ENCODE results near the gene NIBAN1.
A peak's percentile ranks its signal among the peaks of the same experiment; 100 is the strongest.
"Not testable (repeated sequence)": the region's sequence is repeated elsewhere in the genome, so short reads cannot be mapped to it uniquely, and the experiment has no call there.

NIBAN1 gene

GRCh38 chr1:184974056-184974836 is at the start of gene NIBAN1:
Gene NIBAN1, minus strand, starts transcription at chr1:184974508. Its CDS starts 152 bp downstream, at chr1:184974356.
- peak; percentile 22 to 47 (median 23) for DNase-seq (ENCODE audit: low read depth in 3 of 3, low spot score in 1 of 3)

DNA sequence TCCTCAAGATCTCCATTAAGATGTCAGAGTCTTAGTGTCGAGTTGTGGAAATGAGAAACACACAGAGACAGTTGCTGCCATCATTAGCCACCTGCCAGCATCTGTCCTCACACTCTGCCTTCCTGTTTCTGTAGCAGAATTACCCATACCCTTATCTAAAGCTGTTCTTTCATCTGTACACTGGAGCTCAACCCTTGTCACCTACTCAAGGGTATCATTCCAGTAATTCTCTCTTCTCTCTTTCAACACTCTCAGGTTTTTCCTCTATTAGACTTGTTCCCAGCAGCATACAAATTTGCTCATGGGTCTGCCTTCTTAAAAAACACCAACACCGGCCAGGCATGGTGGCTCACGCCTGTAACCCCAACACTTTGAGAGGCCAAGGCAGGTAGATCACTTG is 43.7 kb upstream of the NIBAN1 start:
- DNase-seq (ENCODE audit: low read depth in 3 of 3, low spot score in 1 of 3): no peak

DNA sequence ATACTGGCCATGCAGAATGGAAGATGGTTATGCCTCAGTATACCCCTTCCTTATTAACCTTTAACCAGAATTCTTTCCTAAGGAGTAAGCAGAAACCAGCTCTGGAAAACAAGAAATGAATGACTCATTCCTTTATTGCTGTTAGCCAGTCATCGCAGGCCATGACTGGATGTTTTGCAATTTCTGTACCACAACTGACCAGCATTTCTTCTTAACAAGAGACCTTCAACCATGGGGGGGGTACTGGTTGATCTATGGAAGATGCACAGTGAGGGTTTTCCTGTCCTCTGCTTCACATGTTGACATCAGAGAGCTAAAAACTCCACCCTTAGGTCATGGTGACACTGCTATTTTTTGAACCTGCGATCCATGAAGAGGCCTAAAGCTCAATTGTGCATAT is 43.0 kb upstream of the NIBAN1 start:
- DNase-seq (ENCODE audit: low read depth in 3 of 3, low spot score in 1 of 3): no peak

GRCh38 chr1:185016880-185017279 is 42.6 kb upstream of the NIBAN1 start:
- no peak for DNase-seq (ENCODE audit: low read depth in 3 of 3, low spot score in 1 of 3)

DNA sequence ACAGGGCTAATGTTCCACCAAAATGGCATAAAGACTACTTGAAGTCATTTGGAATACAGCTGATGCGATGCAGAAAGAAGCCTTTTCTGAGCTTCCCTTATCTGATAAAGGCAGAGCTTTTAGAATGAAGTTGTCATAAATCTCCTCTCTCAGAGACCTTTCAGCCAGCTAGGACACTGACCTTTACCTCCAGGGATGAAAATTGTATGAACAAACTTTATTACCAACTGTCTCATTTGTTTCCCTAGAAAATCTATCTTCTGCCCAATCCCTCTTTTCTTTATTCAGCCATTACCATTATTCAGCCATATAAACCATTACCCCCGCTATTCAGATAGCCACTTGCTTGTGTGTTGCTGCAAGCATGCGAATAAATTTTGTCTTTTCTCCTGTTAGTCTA is 41.3 kb upstream of the NIBAN1 start:
- no peak for DNase-seq (ENCODE audit: low read depth in 3 of 3, low spot score in 1 of 3)

DNA sequence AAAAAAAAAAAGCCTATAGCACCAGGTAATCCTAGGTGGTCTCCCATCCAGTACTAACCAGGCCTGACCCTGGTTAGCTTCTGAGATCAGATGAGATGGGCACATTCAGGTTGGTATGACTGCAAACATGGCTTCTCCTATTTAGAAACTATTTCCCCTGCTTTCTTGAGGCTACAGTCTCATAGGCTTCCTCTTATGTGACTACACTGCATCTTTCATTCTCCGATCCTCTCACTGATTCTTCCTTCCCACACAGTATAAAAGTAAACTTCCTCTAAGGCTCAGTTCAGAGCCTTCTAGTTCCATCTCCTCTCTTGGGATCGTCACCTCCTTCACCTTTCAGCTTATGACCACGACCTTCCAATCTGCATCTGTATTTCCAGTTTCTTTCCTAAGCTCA is 40.6 kb upstream of the NIBAN1 start:
- no peak for DNase-seq (ENCODE audit: low read depth in 3 of 3, low spot score in 1 of 3)

- no peak for DNase-seq (ENCODE audit: low read depth in 3 of 3, low spot score in 1 of 3)
Measured at GRCh38 chr1:185010361-185010760, 36.1 kb upstream of the NIBAN1 start.

DNA sequence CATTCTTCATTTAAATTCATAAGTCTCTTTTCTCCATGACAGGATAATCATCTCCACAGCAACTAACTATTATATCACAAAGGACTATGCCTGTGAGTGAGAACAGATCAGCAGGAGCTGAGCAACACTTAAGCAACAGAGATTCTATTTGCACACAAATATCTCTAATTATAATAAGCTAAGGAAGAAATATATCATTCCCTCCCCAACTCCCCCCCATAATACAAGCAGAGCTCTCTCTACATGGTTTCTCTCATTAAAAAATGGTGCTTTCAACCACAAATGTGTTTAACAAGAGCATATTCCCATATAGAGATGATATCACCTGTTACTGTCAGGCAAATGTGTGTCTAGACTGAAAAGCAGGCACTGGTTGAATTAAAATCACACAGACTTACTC is 34.5 kb upstream of the NIBAN1 start:
- no peak for DNase-seq (ENCODE audit: low read depth in 3 of 3, low spot score in 1 of 3)

GRCh38 chr1:185001312-185001880 is 27.1 kb upstream of the NIBAN1 start:
- DNase-seq (ENCODE audit: low read depth in 3 of 3, low spot score in 1 of 3): not testable (repeated sequence)

- DNase-seq (ENCODE audit: low read depth in 3 of 3, low spot score in 1 of 3): not testable (repeated sequence)
Measured at GRCh38 chr1:184999974-185000373, 25.7 kb upstream of the NIBAN1 start.

DNA sequence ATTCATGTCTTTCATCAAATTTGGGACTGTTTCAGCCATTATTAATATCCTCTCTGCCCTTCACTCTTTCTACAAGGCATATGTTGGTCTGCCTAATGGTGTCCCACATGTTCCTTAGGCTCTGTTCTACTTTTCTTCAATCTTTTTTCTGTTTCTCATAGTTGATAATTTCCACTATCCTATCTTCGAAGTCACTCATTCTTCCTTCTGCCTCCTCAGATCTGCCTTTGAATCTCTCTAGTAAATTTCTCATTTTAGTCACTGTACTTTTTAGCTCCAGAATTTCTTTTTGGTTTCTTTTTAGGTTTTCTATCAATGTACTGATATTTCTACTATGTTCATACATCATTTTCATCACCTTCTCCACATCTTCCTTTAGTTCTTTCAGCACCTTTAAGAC is 20.0 kb upstream of the NIBAN1 start:
- no peak for DNase-seq (ENCODE audit: low read depth in 3 of 3, low spot score in 1 of 3)

DNA sequence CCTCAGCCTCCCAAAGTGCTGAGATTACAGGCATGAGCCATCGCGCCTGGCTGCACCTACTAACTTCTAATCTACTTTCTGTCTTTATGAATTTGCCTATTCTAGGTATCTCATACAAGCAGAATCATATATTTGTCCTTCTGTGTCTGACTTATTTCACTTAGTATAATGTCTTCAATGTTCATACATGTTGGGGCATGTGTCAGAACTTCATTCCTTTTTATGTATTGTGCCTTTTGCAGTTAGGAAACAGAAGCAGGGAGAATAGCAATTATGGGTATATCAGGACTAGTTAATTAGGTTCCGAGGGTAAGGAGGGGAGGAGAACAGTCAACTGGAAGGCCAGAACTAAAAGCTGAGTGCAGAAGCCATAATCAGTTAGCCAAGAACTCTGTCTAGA is 18.0 kb upstream of the NIBAN1 start:
- no peak for DNase-seq (ENCODE audit: low read depth in 3 of 3, low spot score in 1 of 3)

DNA sequence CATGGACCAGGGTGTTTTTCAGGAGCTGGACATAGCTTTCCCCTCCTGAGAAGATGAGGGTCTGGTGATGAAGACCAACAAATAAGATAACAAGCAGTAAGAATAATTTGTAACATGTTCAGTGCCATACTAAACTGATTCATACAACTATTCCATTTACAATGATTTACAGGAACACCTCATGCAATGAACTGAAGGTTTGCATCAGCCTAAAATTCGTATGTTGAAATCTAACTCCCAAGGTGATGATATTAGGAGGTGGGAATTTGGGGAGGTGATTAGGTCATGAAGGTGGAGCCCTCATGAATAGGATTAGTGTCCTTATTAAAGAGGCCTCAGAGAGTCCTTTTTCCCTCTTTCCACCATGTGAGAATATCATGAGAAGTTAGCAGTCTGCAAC is 15.9 kb upstream of the NIBAN1 start:
- DNase-seq (ENCODE audit: low read depth in 3 of 3, low spot score in 1 of 3): no peak

DNA sequence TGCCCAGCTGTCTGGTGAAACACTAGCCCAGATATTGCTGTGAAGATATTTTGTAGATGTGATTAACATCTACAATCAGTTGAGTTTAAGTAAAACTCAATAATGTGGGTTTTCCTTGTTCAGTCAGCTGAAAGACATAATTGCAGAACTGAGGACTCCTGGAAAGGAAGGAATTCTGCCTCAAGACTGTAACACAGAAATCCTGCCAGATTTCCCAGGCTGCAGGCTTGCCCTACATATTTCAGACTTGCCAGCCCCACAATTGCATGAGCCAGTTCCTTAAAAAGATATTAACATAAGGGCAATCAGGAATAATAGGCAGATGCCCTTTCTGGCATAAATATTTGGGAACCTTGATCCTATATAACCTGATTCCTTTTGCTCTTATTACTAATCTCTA is 14.2 kb upstream of the NIBAN1 start:
- no peak for DNase-seq (ENCODE audit: low read depth in 3 of 3, low spot score in 1 of 3)

DNA sequence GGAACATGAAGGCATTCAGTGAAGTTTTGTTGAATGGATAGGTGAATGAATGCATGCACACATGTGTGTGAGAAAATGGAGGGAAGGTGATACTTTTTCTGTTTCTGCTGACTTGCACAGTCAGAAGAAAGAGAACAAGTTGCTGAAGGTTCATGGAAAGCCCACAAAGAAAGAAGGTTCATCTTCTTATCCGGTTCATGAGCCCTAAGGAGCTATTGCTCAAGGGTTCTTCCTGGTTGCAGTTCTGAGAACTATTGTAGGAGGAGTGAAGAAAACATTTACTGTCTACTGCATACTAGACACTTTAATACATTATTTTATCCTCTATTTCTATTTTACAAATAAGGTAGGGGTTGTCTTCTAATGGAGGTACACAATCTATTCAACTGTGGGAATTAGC is 13.4 kb upstream of the NIBAN1 start:
- no peak for DNase-seq (ENCODE audit: low read depth in 3 of 3, low spot score in 1 of 3)

DNA sequence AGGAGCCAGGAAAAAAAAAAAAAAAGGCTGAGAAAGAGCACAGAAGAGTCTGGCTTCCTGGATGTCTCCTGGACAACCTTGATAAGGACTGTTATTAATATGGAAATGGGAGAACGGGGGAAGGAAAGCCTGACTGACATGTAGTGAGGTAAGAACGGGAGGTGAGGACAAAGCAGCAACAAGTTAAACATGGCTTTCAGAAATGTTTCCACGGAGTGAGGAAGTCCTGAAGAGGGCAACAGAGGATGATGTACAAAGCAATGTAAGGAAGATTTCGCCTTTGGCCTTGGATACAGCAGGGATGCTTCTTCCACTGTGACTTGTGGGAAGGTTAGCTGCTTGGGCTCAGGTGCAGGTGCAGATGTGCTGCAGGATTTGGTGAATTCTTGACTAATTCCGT is 11.9 kb upstream of the NIBAN1 start:
- DNase-seq (ENCODE audit: low read depth in 3 of 3, low spot score in 1 of 3): no peak

GRCh38 chr1:184982002-184982954 is 8.0 kb upstream of the NIBAN1 start:
- peak; percentile 37 to 63 (median 47) for DNase-seq (ENCODE audit: low read depth in 3 of 3, low spot score in 1 of 3)

- no peak for DNase-seq (ENCODE audit: low read depth in 3 of 3, low spot score in 1 of 3)
Measured at GRCh38 chr1:184980726-184981125, 6.4 kb upstream of the NIBAN1 start.

- DNase-seq (ENCODE audit: low read depth in 3 of 3, low spot score in 1 of 3): no peak
Measured at GRCh38 chr1:184975208-184975870, 1.0 kb upstream of the NIBAN1 start.

DNA sequence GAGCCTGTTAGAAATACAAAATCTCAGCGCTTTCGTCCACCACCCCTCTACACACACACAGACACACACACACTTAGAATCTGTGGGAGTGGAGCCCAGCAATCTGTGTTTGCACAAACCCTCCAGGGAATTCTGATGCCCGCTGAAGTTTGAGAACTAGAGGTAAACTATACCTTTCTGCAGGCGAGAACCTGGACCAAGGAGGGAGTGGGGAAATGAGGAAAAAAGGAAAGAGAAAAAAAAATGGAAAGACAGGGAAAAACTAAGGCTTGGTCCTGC is 468 bp upstream of the NIBAN1 start:
- DNase-seq (ENCODE audit: low read depth in 3 of 3, low spot score in 1 of 3): no peak

DNA sequence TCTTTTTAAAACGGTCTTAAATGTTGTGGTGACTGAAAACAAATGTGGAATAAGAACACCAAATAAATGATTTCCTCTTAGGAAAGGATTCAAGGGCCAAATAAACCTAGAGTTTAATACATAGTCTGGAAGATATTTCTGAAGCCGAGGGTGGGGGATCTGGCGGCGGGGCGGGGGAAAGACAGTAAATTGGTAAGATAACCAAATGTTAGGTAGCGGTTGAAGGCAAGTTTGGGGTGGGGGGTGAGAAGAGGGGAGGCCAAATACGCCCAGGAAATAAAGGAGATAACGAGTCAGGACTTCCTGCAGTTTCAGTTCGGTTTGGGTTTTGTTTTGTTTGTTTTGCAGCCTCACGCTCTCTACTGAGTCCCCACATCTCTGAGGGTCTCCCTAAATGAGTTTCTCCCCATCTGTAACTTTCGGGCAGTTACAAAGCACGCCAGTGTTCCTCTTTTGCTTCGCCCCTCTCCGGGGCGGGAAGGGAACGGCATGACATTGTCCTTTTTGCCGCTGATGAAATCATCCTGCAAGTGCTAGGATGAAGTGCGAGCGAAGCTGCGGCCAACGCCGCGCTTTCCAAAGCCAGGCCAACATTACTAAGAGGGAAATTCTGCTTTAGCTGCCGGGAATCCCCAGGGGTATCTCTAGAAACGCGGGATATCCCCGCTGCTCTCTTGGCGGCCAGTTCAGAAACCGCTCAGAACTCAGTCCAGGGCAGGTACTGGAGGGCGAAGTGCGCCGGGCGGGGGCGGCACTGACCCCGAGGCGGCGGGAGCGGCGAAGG is 844 bp downstream of the NIBAN1 start:
- peak in 2 of 3 donors; percentile 5 to 42 for DNase-seq (ENCODE audit: low read depth in 3 of 3, low spot score in 1 of 3)

All from stimulated activated CD4-positive, alpha-beta T cell treated with anti-CD3 and anti-CD28 coated beads, TNF-alpha, amount 100 ng/mL, for 1 hour (primary cell).